HEK293T (cell line): ENCODE data around the gene METTL6.
A peak's percentile ranks its signal among the peaks of the same experiment; 100 is the strongest.

Experiments
- CTCF ChIA-PET: fragments of 350-600 bp; formaldehyde crosslinking; extraction: SDS; loops from one replicate; lab custom pipeline; 2021; ENCODE audit warnings: antibody characterized with exemption, inconsistent platforms; lab: Yijun Ruan, JAX
- POLR2A ChIA-PET: fragments of 350-600 bp; formaldehyde crosslinking; extraction: SDS; loops from one replicate; lab custom pipeline; 2020; ENCODE audit warnings: antibody characterized with exemption, inconsistent platforms; lab: Yijun Ruan, JAX
- DNase-seq: peaks from one replicate; pipeline ENCODE4 v3.0.0; 2012; ENCODE audit warnings: mixed read lengths; ENCODE audit errors: extremely low spot score
- ARNT ChIP-seq: fragments of 450-650 bp; IDR thresholded peaks from 2 replicates; pipeline ENCODE4 v1.6.1; 2017; ENCODE audit warnings: mild to moderate bottlenecking
- BHLHE40 ChIP-seq: fragments of 450-650 bp; IDR thresholded peaks from 2 replicates; pipeline ENCODE4 v1.6.1; 2016; ENCODE audit warnings: mild to moderate bottlenecking, moderate library complexity, borderline replicate concordance
- CTBP1 ChIP-seq: fragments of 450-650 bp; IDR thresholded peaks from 2 replicates; pipeline ENCODE4 v1.6.1; 2016; ENCODE audit warnings: borderline replicate concordance
- ELF4 ChIP-seq: fragments of 450-650 bp; IDR thresholded peaks from 2 replicates; pipeline ENCODE4 v1.6.1; 2017; ENCODE audit warnings: antibody characterized with exemption
- FOXA1 ChIP-seq: fragments of 450-650 bp; IDR thresholded peaks from 2 replicates; pipeline ENCODE4 v1.6.1; 2016; ENCODE audit warnings: mild to moderate bottlenecking
- FOXK2 ChIP-seq: fragments of 450-650 bp; IDR thresholded peaks from 2 replicates; pipeline ENCODE4 v1.6.1; 2016; ENCODE audit warnings: mild to moderate bottlenecking
- FOXM1 ChIP-seq: fragments of 450-650 bp; IDR thresholded peaks from 2 replicates; pipeline ENCODE4 v1.6.1; 2017; ENCODE audit warnings: mild to moderate bottlenecking, borderline replicate concordance
- HDGF ChIP-seq: fragments of 450-650 bp; IDR thresholded peaks from 2 replicates; pipeline ENCODE4 v1.6.1; 2017; ENCODE audit warnings: antibody characterized with exemption, borderline replicate concordance
- L3MBTL2 ChIP-seq: fragments of 450-650 bp; conservative IDR thresholded peaks from 2 replicates; pipeline ENCODE4 v1.6.1; 2016; ENCODE audit warnings: mild to moderate bottlenecking
- LEF1 ChIP-seq: fragments of 450-650 bp; IDR thresholded peaks from 2 replicates; pipeline ENCODE4 v1.6.1; 2017; ENCODE audit warnings: mild to moderate bottlenecking, borderline replicate concordance
- NFRKB ChIP-seq: fragments of 450-650 bp; IDR thresholded peaks from 2 replicates; pipeline ENCODE4 v1.6.1; 2016; ENCODE audit warnings: mild to moderate bottlenecking, moderate library complexity
- SP1 ChIP-seq: fragments of 450-650 bp; IDR thresholded peaks from 2 replicates; pipeline ENCODE4 v1.6.1; 2017
- SUZ12 ChIP-seq: fragments of 450-650 bp; IDR thresholded peaks from 2 replicates; pipeline ENCODE4 v1.6.1; 2016; ENCODE audit warnings: mild to moderate bottlenecking
- TARDBP ChIP-seq: fragments of 450-650 bp; IDR thresholded peaks from 2 replicates; pipeline ENCODE4 v1.6.1; 2016
- ZNF384 ChIP-seq: fragments of 450-650 bp; IDR thresholded peaks from 2 replicates; pipeline ENCODE4 v1.6.1; 2016
- TF ChIP-seq, protein P1 (sequence below): fragments of 450-650 bp; IDR thresholded peaks from 2 replicates; pipeline ENCODE4 v1.6.1; 2016

METTL6 gene

GRCh38 chr3:15431256-15431837 lies 4.0 kb upstream of the METTL6 start:
- TF ChIP-seq FOXA1 (no peak), FOXM1 (no peak), ELF4 (no peak), L3MBTL2 (no peak), TARDBP (no peak), CTBP1 (no peak), HDGF (no peak)
- TF ChIP-seq, protein P1, sequence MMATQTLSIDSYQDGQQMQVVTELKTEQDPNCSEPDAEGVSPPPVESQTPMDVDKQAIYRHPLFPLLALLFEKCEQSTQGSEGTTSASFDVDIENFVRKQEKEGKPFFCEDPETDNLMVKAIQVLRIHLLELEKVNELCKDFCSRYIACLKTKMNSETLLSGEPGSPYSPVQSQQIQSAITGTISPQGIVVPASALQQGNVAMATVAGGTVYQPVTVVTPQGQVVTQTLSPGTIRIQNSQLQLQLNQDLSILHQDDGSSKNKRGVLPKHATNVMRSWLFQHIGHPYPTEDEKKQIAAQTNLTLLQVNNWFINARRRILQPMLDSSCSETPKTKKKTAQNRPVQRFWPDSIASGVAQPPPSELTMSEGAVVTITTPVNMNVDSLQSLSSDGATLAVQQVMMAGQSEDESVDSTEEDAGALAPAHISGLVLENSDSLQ: no peak
- CTCF ChIA-PET: no interaction called here
- no peak for DNase-seq
- POLR2A ChIA-PET: no interaction called here

DNA sequence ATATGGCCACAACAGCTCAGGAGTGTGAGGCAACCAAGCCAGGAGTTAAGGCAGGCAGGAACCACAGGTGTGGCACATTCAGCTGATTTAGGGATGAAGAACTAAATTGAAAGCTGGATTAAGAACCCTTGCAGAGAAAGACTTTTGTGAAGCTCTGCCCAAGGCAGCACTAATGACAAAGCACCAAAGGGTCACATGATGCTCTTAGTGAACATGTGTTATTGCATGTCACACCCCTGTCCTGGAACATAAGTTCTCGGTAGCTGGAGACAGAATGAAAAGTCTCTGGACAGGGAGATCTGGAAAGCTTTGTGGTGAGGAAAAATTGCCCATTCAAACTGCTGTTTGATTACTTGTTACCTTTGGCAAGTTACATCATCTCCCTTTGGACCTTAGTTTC lies 3.3 kb upstream of the METTL6 start:
- POLR2A ChIA-PET: no interaction called here
- CTCF ChIA-PET: interaction anchor here (0.6 kb wide), 2 partner anchors 17 to 93 kb away, joined by 3 to 6 read pairs; no protein-coding TSS in a partner anchor
- TF ChIP-seq TARDBP (no peak), CTBP1 (no peak), HDGF (no peak), FOXK2 (no peak), FOXM1 (no peak), ARNT (no peak), BHLHE40 (no peak), NFRKB (no peak), LEF1 (no peak), SUZ12 (no peak), SP1 (no peak), L3MBTL2 (no peak), FOXA1 (no peak), ELF4 (no peak), ZNF384 (no peak)
- TF ChIP-seq, protein P1: no peak
- no peak for DNase-seq

DNA sequence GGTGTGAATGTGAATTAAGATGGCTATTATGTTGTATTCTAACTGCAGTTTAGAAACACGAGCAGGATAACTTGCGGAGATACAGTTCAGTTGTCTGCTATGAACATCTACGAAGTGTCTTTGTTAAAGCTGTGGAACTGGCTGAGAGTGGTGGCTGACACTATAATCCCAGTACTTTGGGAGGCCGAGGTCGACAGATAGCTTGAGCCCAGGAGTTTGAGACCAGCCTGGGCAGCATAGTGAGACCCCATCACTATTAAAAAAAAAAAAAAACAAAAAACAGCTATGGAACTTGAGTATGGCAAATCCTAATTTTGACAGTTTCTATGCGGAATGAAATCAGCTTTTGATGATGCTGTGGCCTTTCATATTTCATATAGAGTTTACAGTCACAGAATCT lies 1.7 kb upstream of the METTL6 start:
- ChIA-PET CTCF (no interaction called here), POLR2A (interaction anchor here (0.7 kb wide), 1 partner anchor 146 kb away, joined by 3 read pairs; no protein-coding TSS in a partner anchor)
- TF ChIP-seq, protein P1: no peak
- TF ChIP-seq FOXM1: no peak
- TF ChIP-seq SP1: no peak
- TF ChIP-seq LEF1: no peak
- no peak for TF ChIP-seq FOXA1
- no peak for TF ChIP-seq TARDBP
- TF ChIP-seq ELF4: no peak
- no peak for TF ChIP-seq ZNF384
- no peak for TF ChIP-seq BHLHE40
- no peak for TF ChIP-seq SUZ12
- no peak for TF ChIP-seq NFRKB
- TF ChIP-seq L3MBTL2: no peak
- no peak for TF ChIP-seq CTBP1
- no peak for TF ChIP-seq ARNT
- TF ChIP-seq FOXK2: no peak
- DNase-seq: no peak

- ChIA-PET POLR2A (interaction anchor here (0.7 kb wide), 1 partner anchor 146 kb away, joined by 3 read pairs; no protein-coding TSS in a partner anchor), CTCF (no interaction called here)
- DNase-seq: no peak
- TF ChIP-seq FOXK2 (no peak), FOXM1 (no peak), CTBP1 (no peak), TARDBP (no peak), NFRKB (no peak), FOXA1 (no peak), HDGF (no peak), BHLHE40 (no peak), ELF4 (no peak), L3MBTL2 (no peak), SUZ12 (no peak), ZNF384 (no peak), ARNT (no peak), SP1 (no peak), LEF1 (no peak)
- TF ChIP-seq, protein P1: no peak
These were observed 1.2 kb upstream of the METTL6 start for GRCh38 chr3:15428539-15428938.

DNA sequence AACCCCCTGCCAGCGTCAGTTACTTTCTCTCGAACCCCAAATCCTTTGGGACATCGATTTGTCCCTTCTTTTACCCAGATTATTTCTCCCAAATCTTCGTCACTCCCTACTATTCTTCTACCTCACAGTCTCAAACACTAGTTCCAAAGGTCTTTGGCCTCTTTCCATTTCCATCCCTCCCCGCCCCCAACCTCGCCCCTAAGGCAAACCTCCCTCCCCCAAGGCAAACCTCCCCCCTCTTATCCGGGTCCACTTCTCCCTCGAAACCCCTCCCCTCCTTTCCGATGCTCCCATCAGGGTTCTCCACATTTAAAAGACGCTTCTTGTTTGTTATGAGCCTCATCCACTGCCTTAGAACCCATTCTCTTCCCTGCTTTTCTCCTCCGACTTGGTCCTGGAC lies 637 bp upstream of the METTL6 start:
- DNase-seq: peak; percentile 17
- POLR2A ChIA-PET: no interaction called here
- CTCF ChIA-PET: no interaction called here
- TF ChIP-seq ZNF384 (no peak), FOXA1 (no peak), ELF4 (no peak), L3MBTL2 (no peak), LEF1 (no peak), SUZ12 (no peak), FOXK2 (no peak), TARDBP (no peak), CTBP1 (no peak), BHLHE40 (no peak), HDGF (no peak), NFRKB (no peak), FOXM1 (no peak), ARNT (no peak), SP1 (no peak)
- TF ChIP-seq, protein P1: no peak
